Myocyte (in vitro differentiated cells): ENCODE data around the gene SNRNP200. TPM values are rescaled to one million over a fixed set of nuclear protein-coding genes. Genes with fewer than 3 reads are reported as not detected.
A peak's percentile ranks its signal among the peaks of the same experiment; 100 is the strongest.
"Not testable (repeated sequence)": the region's sequence is repeated elsewhere in the genome, so short reads cannot be mapped to it uniquely, and the experiment has no call there.

Experiments used
- DNase-seq: peaks from one replicate; pipeline ENCODE4 v3.0.0-alpha.2; 2012; ENCODE audit warnings: low read depth
- total RNA-seq: library from RNA; depleted of rRNA; stranded (reverse); fragments of >200 nt; gene quantifications from 2 replicates; pipeline ENCODE4 v1.2.3, GENCODE V29; 2014

SNRNP200 gene
- total RNA-seq, 1 donor from 2014 or later = 38.0 TPM

GRCh38 chr2:96274355-96275056 is 30.8 kb downstream of the SNRNP200 start:
- no peak for DNase-seq

- no peak for DNase-seq
Observed at GRCh38 chr2:96273763-96274162, 31.6 kb downstream of the SNRNP200 start.

- peak; percentile 12 for DNase-seq
Observed at GRCh38 chr2:96271995-96272394, 33.4 kb downstream of the SNRNP200 start.

GRCh38 chr2:96267159-96267971 is 38.0 kb downstream of the SNRNP200 start:
- DNase-seq = peak; percentile 44

GRCh38 chr2:96265840-96266679 is 39.3 kb downstream of the SNRNP200 start, which contains the start of the genes CIAO1 and TMEM127:
CIAO1 (plus strand) TSS chr2:96266225; CDS start chr2:96266351, 126 bp downstream.
TMEM127 (minus strand) TSS chr2:96265997; CDS start chr2:96265381, 616 bp downstream.
- DNase-seq = peak; percentile 98

GRCh38 chr2:96265349-96265839 is 40.0 kb downstream of the SNRNP200 start:
- peak; percentile 32 for DNase-seq

GRCh38 chr2:96264656-96265348 is 40.5 kb downstream of the SNRNP200 start:
- DNase-seq = peak; percentile 47

- DNase-seq = no peak
Observed at GRCh38 chr2:96264086-96264485, 41.3 kb downstream of the SNRNP200 start.

- DNase-seq = no peak
Observed at GRCh38 chr2:96262306-96262705, 43.0 kb downstream of the SNRNP200 start.

GRCh38 chr2:96261328-96262003 is 43.9 kb downstream of the SNRNP200 start:
- no peak for DNase-seq

GRCh38 chr2:96260387-96261260 is 44.7 kb downstream of the SNRNP200 start:
- peak; percentile 96 for DNase-seq

- peak; percentile 87 for DNase-seq
Observed at GRCh38 chr2:96259497-96259921, 45.8 kb downstream of the SNRNP200 start.

- peak; percentile 88 for DNase-seq
Observed at GRCh38 chr2:96258166-96259022, 47.0 kb downstream of the SNRNP200 start.

GRCh38 chr2:96257744-96258143 is 47.6 kb downstream of the SNRNP200 start:
- DNase-seq = not testable (repeated sequence)

GRCh38 chr2:96256611-96257113 is 48.7 kb downstream of the SNRNP200 start:
- DNase-seq = no peak

GRCh38 chr2:96254571-96254970 is 50.8 kb downstream of the SNRNP200 start:
- DNase-seq = no peak

GRCh38 chr2:96253006-96253405 is 52.3 kb downstream of the SNRNP200 start:
- DNase-seq = no peak

GRCh38 chr2:96252526-96252925 is 52.8 kb downstream of the SNRNP200 start:
- DNase-seq = no peak
